Lower leg skin (tissue), 4 donors: ENCODE results near the gene PHLPP1. TPM values are rescaled to one million over a fixed set of nuclear protein-coding genes. Genes with fewer than 3 reads are reported as not detected.

Source experiments
- DNase-seq, 2 donors: peaks; one replicate each; pipeline ENCODE4 v3.0.0-alpha.2; 2019; ENCODE audit warnings: low spot score in 2 of 2
- H3K4me3 ChIP-seq: fragments of 200-600 bp; sonication (generic); 2 replicates; pipeline ENCODE4 v1.5.1; 2017; ENCODE audit warnings: mild to moderate bottlenecking, low read depth; ENCODE audit not compliant: poor library complexity, severe bottlenecking
- CTCF ChIP-seq, 3 donors: fragments of 450-650 bp; IDR thresholded peaks; one replicate each; pipeline ENCODE4 v1.5.1; 2016; ENCODE audit warnings: antibody characterized with exemption in 3 of 3, mild to moderate bottlenecking in 3 of 3, moderate library complexity in 2 of 3
- POLR2A ChIP-seq, 2 donors: fragments of 450-650 bp; IDR thresholded peaks; one replicate each; pipeline ENCODE4 v1.6.1; 2016 to 2017; ENCODE audit warnings: antibody characterized with exemption in 2 of 2, mild to moderate bottlenecking in 1 of 2, moderate library complexity in 1 of 2
- WGBS, 2 donors: methylation state at CpG; one replicate each; pipeline ENCODE4 v1.1.5; 2018; 5-methylcytosine and 5-hydroxymethylcytosine counted together
- intact Hi-C: fragments of 100-400 bp; cut with DNase I; formaldehyde crosslinking; loops from one replicate; pipeline ENCODE4 v1.15.0; 2023; ENCODE audit warnings: low total_unique reads
- total RNA-seq, 4 donors: library from RNA; depleted of rRNA; stranded (reverse); fragments of >200 nt; gene quantifications; one replicate each; pipeline ENCODE4 v1.1.0, GENCODE V29; 2016

Gene PHLPP1
- total RNA-seq, 4 donors from 2014 or later, result 27.3 to 38.5 (median 33.1) TPM

GRCh38 chr18:62710417-62710816 is 4.9 kb upstream of the PHLPP1 start:
- TF ChIP-seq POLR2A (IDR thresholded peaks at IDR 0.05) (no peak), CTCF (IDR thresholded peaks at IDR 0.05) (no peak)
- intact Hi-C loops, result loop anchor here (10.0 kb wide), 2 partner anchors 104 to 264 kb away; no protein-coding TSS in a partner anchor
- no peak overlapping the region for H3K4me3 ChIP-seq
- no peak for DNase-seq

- H3K4me3 ChIP-seq, result no peak overlapping the region
- TF ChIP-seq POLR2A (IDR thresholded peaks at IDR 0.05) (no peak), CTCF (IDR thresholded peaks at IDR 0.05) (no peak)
- 91 to 97% methylated on average over 13 of the region's 13 CpGs for WGBS, 2 donors
- intact Hi-C loops, result loop anchor here (10.0 kb wide), 2 partner anchors 103 to 263 kb away; no protein-coding TSS in a partner anchor
- DNase-seq, result no peak
Observed at GRCh38 chr18:62711781-62712180, 3.6 kb upstream of the PHLPP1 start.

- no peak for DNase-seq
- no peak overlapping the region for H3K4me3 ChIP-seq
- TF ChIP-seq POLR2A (IDR thresholded peaks at IDR 0.05), result no peak
- TF ChIP-seq CTCF (IDR thresholded peaks at IDR 0.05), result no peak
- intact Hi-C loops, result loop anchor here (10.0 kb wide), 2 partner anchors 101 to 261 kb away; no protein-coding TSS in a partner anchor
- 88 to 92% methylated on average over 17 of the region's 17 CpGs for WGBS, 2 donors
Observed at GRCh38 chr18:62713651-62714247, 1.6 kb upstream of the PHLPP1 start.

GRCh38 chr18:62714671-62715435 is 488 bp upstream of the PHLPP1 start:
- peak; percentile 99 to 100 for DNase-seq
- WGBS, 2 donors, result 2 to 3% methylated on average over 40 to 44 of the region's 50 CpGs
- no peak overlapping the region for H3K4me3 ChIP-seq
- intact Hi-C loops, result loop anchor here (10.0 kb wide), 2 partner anchors 100 to 260 kb away; no protein-coding TSS in a partner anchor
- TF ChIP-seq CTCF (IDR thresholded peaks at IDR 0.05) (no peak), POLR2A (IDR thresholded peaks at IDR 0.05) (no peak)

GRCh38 chr18:62715759-62716615 is 646 bp downstream of the PHLPP1 start:
- WGBS, 2 donors, result 1 to 2% methylated on average over 12 to 46 of the region's 127 CpGs
- peak; percentile 26 to 93 for DNase-seq
- no peak for TF ChIP-seq CTCF (IDR thresholded peaks at IDR 0.05)
- H3K4me3 ChIP-seq, result peak overlapping the region; percentile 68
- intact Hi-C loops, result loop anchor here (10.0 kb wide), 2 partner anchors 99 to 259 kb away; no protein-coding TSS in a partner anchor
